GM21717 (cell line): ENCODE data around the gene AMHR2.
"Not testable (repeated sequence)": the region's sequence is repeated elsewhere in the genome, so short reads cannot be mapped to it uniquely, and the experiment has no call there.

Source experiments
- ATAC-seq: cut with Tn5 transposase; IDR thresholded peaks from one replicate; pipeline ENCODE4 v1.9.1; 2021; ENCODE audit warnings: mild to moderate bottlenecking, moderate library complexity; ENCODE audit not compliant: unreplicated experiment

Gene AMHR2

DNA sequence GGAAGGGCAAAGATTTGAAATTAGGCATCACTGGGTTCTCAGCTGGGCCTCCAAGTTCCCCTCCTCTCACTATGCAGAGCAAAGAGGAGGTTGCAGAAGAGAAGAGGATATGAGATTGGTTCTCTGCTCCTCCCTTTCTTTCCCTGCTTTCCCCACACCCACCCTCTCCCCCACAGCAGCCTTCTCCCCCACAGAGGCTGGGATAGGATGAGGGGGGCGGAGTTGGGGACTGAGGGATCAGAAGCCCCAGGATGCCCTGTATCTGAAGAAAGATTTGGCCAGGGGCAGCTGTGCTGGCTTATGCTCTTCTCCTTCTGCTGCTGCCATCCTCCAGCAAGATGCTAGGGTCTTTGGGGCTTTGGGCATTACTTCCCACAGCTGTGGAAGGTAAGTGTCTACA lies at the start of gene AMHR2:
Gene AMHR2, plus strand, starts transcription at position 259 of the 400 bp plus-strand sequence. Its CDS starts 80 bp downstream, at position 339.
- no peak for ATAC-seq

DNA sequence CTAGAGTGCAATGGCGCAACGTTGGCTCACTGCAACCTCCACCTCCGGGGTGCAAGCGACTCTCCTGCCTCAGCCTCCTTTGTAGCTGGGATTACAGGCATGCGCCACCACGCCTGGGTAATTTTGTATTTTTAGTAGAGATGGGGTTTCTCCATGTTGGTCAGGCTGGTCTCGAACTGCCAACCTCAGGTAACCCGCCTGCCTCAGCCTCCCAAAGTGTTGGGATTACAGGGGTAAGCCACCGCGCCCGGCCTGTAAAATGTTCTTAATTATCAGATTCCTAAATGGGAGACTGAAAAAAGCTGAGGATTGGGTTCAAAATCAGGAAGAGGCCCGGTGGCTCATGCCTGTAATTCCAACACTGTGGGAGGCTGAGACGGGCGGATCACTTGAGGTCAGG lies 49.4 kb upstream of the AMHR2 start:
- not testable (repeated sequence) for ATAC-seq

DNA sequence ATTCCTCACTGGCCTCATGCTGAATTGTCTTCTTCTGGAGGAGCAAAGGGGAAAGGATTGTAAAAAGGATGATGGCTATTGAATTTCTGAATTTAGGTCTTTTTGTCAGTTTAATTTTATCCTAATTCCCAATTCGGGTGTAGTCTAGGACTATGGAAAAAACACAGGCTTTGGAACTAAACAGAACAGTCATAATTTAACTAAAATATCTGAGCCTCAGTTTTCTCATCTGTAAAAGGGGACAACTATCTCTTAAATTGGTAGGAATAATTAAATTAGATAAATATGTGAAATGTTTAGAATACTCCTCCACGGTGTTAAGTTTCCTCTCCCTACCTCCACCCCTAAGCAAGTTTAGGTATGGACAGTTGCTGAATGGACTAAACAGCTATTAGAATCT lies 46.9 kb upstream of the AMHR2 start:
- ATAC-seq, result no peak

- ATAC-seq, result no peak
Measured at GRCh38 chr12:53378222-53378621, 45.4 kb upstream of the AMHR2 start.

DNA sequence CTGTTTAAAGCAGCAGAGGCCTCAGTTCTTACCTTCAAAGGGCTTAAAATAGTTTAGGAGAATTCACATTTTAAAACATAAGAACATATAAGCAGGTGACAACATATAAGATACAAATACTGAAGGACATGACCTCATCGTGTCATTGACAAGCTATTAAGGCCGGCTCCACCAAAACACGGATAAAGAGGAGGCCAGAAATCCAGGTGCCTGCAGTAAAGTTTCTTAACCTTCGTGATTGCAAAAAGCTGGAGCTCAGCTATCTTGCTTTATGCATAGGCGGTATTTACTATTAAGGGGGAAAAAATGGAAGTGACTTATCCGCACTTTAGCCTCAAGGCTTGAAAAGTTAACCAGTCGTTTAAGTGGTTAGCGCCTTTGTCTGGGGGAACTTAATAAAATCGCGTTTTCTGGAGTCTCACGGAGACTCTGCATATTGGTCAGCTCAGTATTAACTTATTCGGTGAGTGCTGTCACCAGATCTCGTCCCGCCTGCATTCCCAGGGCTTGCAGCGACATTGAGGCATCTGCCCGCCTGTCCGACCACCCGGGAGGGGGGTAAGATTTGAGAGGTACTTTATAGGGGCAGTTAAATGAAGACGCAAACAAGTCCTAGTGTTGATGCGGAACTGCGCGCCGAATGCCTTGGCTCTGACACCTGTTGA lies 44.8 kb upstream of the AMHR2 start:
- ATAC-seq, result no peak

DNA sequence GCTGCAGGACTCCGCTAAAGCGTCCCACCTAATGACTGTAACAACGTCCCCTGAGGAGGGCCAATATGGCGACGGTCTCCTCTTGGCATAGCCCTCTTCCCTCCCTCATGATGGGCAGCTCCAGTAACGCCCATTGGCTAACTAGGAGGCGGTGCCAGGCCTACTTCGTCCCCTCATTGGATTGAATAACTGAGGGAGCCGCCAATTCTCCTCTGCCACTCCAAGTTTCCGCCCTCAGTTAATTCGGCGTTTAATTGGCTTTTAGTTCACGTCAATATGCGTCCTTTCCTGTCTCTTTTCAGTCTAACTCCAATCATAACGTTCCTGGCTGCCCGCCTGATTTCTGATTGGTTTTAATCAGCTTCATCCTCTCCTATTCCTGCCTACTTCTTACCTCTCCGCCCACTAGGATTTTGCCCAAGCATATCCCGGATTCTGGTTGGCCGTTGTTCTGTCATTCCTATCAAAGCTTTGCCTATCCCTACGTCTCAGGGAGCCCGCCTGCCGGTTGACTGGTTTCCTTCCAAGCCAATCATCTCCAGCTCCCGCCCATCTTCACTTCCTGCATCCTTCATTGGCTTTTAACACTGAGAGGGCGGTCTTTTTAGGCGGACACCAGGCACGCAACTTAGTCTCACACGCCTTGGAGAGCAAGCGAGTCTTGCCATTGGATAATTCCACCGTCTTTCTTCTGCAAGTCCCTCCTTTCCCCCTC lies 44.1 kb upstream of the AMHR2 start:
- peak; percentile 69 for ATAC-seq

DNA sequence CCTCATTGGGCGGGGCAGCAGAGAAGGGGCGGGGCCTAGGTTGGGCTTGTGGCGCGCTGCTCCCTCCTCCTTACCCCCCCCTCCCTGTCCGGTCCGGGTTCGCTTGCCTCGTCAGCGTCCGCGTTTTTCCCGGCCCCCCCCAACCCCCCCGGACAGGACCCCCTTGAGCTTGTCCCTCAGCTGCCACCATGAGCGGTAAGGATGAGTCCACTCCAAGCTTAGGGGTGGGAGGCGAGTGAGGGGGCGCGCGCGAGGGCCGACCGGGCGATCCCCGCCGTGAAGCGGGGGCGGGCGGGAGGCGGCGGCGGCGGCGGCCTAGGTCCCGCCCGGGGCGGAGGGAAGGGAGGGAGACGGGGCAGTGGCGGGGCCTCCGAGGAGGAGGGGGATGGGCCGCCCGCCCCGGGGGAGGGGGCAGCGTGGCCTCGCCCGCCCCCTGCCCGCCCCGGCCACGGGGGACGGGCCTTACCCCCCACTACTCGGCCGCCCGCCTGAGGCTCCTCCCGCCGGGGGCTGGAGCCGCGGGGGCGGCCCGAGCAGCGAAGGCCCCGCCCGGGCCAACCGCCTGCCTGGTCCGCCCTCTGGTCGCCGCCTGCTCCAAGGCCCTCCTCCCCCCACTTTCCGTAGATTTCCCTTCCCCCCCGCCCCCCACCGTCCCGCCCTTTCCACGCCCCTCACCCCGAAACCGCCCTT lies 43.4 kb upstream of the AMHR2 start, which contains the start of gene SP1:
Gene SP1, plus strand, starts transcription at position 73 of the 690 bp plus-strand sequence. Its CDS starts 116 bp downstream, at position 189.
- ATAC-seq, result peak; percentile 24

DNA sequence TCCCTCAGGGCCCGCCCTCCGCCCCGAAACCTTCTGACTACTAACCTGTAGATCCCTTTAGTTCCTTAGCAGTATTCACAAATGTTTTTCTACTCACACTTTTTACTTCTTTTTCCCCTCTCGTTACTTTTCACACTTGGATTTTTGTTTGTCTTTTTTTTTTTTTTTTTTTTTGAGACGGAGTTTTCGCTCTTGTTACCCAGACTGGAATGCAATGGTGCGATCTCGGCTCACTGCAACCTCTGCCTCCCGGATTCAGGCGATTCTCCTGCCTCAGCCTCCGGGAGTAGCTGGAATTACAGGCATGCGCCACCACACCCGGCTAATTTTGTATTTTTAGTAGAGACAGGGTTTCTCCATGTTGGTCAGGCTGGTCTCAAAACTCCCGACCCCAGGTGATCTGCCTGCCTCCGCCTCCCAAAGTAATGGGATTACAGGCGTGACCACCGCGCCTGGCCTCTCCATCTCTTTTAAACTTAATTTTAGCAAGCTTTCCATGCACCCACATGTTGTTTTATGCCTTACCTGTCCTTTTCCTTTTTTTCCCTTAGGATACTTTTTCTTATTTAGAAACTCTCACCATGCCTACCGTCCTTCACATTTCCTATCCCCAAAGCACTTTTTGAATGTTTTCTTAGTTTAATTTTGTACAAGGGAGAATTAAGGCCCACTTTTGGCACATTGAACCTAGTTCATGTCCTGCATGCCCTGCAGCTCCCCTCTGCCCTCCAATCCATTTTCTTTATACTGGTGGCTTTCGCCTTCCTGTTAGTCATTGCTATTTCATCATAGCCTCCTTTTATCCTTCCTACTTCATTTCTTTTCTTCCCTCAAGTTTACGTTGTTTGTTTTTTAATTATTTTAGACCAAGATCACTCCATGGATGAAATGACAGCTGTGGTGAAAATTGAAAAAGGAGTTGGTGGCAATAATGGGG lies 42.6 kb upstream of the AMHR2 start:
- ATAC-seq, result no peak

DNA sequence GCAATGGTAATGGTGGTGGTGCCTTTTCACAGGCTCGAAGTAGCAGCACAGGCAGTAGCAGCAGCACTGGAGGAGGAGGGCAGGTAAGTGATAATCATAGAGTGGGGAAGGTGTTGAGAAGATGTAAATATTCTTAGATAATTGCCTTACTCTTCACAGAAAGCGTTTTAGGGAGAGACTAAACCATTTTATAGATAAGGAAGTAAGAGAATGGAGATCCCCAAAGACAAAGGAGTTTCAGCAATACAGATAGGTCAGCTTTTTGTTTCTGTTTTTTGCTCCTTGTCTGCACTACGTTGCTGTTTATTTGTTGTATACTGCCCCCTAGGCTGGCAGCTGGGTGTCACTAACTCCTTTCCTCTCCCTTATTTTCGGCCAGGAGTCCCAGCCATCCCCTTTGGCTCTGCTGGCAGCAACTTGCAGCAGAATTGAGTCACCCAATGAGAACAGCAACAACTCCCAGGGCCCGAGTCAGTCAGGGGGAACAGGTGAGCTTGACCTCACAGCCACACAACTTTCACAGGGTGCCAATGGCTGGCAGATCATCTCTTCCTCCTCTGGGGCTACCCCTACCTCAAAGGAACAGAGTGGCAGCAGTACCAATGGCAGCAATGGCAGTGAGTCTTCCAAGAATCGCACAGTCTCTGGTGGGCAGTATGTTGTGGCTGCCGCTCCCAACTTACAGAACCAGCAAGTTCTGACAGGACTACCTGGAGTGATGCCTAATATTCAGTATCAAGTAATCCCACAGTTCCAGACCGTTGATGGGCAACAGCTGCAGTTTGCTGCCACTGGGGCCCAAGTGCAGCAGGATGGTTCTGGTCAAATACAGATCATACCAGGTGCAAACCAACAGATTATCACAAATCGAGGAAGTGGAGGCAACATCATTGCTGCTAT lies 41.7 kb upstream of the AMHR2 start:
- ATAC-seq, result no peak

- ATAC-seq, result no peak
Measured at GRCh38 chr12:53383258-53383657, 40.4 kb upstream of the AMHR2 start.

DNA sequence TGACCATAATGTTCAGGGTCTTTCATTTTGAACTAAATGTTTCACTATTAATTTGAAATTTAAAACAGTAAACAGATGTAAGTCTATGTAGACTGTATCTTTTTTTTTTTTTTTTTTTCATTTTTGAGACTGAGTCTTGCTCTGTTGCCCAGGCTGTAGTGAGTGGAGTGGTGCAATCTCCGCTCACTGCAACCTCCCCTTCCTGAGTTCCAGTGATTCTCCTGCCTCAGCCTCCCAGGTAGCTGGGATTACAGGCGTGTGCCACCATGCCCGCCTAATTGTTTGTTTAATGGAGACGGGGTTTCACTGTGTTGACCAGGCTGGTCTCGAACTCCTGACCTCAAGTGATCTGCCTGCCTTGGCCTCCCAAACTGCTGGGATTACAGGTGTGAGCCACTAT lies 37.3 kb upstream of the AMHR2 start:
- ATAC-seq, result not testable (repeated sequence)

GRCh38 chr12:53388932-53389331 lies 34.7 kb upstream of the AMHR2 start:
- no peak for ATAC-seq

DNA sequence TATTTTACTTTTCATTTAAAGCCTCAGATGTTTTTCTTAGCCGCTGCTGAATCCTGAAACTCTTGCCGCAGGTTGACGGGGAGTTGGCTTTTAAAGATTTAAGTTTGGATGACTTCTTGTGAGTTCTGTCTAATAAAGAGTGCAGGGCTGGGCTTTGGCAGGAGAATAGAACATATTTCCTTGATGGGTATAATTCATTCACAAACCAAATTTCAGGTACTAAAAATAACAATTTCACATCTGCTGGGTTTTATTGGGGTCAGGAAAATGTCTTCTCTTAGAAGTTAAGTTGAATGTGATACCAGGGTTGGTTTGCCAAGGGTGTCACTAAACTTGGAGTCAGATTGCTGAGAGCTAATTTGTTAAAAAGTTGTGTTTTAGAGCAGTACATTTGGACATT lies 34.0 kb upstream of the AMHR2 start:
- no peak for ATAC-seq

GRCh38 chr12:53391724-53392123 lies 31.9 kb upstream of the AMHR2 start:
- ATAC-seq, result no peak

DNA sequence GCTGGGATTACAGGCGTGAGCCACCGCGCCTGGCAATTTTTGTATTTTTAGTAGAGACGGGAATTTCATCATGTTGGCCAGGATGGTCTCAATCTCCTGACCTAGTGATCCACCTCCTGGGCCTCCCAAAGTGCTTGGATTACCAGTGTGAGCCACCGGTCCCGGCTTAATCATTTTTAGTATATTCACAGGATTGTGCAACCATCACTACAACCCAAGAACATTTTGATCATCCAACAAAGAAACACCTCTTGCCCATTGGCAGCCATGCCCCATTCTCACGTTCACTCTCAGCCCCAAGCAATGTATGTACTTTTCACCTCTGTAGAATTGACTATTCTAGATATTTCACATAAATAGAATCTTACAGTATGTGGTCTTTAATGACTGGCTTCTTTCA lies 23.8 kb upstream of the AMHR2 start:
- ATAC-seq, result no peak

DNA sequence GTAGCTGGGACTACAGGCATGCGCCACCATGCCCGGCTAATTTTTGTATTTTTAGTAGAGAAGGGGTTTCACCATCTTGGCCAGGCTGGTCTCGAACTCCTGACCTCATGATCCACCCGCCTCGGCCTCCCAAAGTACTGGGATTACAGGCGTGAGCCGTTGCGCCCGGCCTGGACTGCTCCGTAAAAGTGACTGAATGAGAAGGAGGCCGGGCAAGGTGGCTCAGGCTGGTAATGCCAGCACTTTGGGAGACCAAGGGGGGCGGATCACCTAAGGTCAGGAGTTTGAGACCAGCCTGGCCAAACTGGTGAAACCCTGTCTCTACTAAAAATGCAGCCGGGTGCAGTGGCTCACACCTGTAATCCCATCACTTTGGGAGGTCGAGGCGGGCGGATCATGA lies 21.3 kb upstream of the AMHR2 start:
- ATAC-seq, result not testable (repeated sequence)

GRCh38 chr12:53402871-53403270 lies 20.8 kb upstream of the AMHR2 start:
- no peak for ATAC-seq

DNA sequence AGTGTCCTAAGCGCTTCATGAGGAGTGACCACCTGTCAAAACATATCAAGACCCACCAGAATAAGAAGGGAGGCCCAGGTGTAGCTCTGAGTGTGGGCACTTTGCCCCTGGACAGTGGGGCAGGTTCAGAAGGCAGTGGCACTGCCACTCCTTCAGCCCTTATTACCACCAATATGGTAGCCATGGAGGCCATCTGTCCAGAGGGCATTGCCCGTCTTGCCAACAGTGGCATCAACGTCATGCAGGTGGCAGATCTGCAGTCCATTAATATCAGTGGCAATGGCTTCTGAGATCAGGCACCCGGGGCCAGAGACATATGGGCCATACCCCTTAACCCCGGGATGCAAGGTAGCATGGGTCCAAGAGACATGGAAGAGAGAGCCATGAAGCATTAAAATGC lies 12.7 kb upstream of the AMHR2 start:
- no peak for ATAC-seq

DNA sequence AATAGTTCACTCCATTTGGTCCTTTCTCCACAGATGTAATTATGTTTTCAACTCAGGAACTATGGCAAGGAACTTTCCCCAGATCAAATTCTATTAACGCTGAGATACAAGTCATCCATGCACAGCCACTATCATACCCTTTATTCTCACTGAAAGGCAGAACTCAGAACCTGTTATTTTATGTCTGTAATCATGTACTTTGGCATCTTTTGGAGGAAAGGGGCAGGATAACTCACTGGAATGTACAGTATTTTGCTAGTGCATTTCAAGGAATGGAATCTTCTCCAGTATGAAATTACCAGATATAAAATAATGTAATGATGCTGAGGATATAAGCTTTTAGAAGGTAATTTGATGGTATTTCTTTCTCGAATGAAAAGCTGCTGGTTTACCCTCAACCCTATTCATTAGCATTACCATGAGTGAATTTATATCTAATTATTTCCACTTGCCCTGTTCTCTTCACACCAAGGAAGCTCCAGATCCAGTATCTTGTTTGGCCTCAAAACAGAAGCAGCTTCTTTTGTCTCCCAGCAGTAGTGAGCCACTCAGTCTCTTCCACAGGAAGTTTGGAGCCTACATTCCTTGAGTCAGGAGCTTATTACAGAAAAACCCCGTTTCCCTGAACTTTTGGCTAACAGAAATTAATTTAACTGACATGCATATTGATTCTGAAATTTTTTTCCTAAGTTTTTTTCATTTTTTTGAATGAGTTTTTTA lies 10.0 kb upstream of the AMHR2 start:
- no peak for ATAC-seq
